Keratinocyte (primary cell): Measurements from ENCODE around the gene GNB1L. TPM values are rescaled to one million over a fixed set of nuclear protein-coding genes. Genes with fewer than 3 reads are reported as not detected.

Experiments used
- DNase-seq: peaks from one replicate; pipeline ENCODE4 v3.0.0-alpha.2; 2011; ENCODE audit warnings: low read depth, missing footprints, low spot score
- FAIRE-seq: peaks from 2 replicates; lab custom pipeline; 2011; peaks lifted over from hg19 to GRCh38; lab: Jason Lieb, UNC
- H2AFZ ChIP-seq: 2 replicates; pipeline ENCODE4 v1.6.0; 2012; ENCODE audit warnings: low read length, control low read depth, inconsistent platforms; ENCODE audit not compliant: control insufficient read depth
- H3K27ac ChIP-seq: 2 replicates; pipeline ENCODE4 v1.5.1; 2011; ENCODE audit warnings: low read length; ENCODE audit not compliant: control insufficient read depth, insufficient read depth
- H3K27me3 ChIP-seq: 3 replicates; pipeline ENCODE4 v1.6.0; 2011; ENCODE audit warnings: low read length; ENCODE audit not compliant: control insufficient read depth, insufficient read depth; ENCODE audit errors: extremely low read depth
- H3K36me3 ChIP-seq, 2 experiments: 2 replicates in 1 of 2; 3 replicates in 1 of 2; pipeline ENCODE4 v1.5.1; 2011; ENCODE audit warnings: low read length in 2 of 2, mild to moderate bottlenecking in 1 of 2; ENCODE audit not compliant: control insufficient read depth in 2 of 2, insufficient read depth in 2 of 2; ENCODE audit errors: extremely low read depth in 1 of 2
- H3K4me1 ChIP-seq: 3 replicates; pipeline ENCODE4 v1.5.1; 2011; ENCODE audit warnings: low read length; ENCODE audit not compliant: control insufficient read depth, insufficient read depth; ENCODE audit errors: extremely low read depth
- H3K4me2 ChIP-seq: 3 replicates; pipeline ENCODE4 v1.6.0; 2011; ENCODE audit warnings: low read depth, low read length; ENCODE audit not compliant: control insufficient read depth, insufficient read depth; ENCODE audit errors: extremely low read depth
- H3K4me3 ChIP-seq, 3 experiments: fragments of 200-600 bp in 1 of 3; sonication (generic) in 1 of 3; 2 replicates in 2 of 3; 3 replicates in 1 of 3; pipeline ENCODE4 v1.5.1; 2011 to 2016; ENCODE audit warnings: low read length in 3 of 3, mild to moderate bottlenecking in 3 of 3, control low read depth in 2 of 3, inconsistent platforms in 1 of 3, low read depth in 1 of 3, mixed read lengths in 1 of 3, mixed run types in 1 of 3, moderate library complexity in 1 of 3; ENCODE audit not compliant: control insufficient read depth in 2 of 3, insufficient read depth in 2 of 3; ENCODE audit errors: extremely low read depth in 1 of 3
- H3K79me2 ChIP-seq: 2 replicates; pipeline ENCODE4 v1.6.0; 2012; ENCODE audit warnings: low read length; ENCODE audit not compliant: control insufficient read depth, insufficient read depth
- H3K9ac ChIP-seq: 3 replicates; pipeline ENCODE4 v1.6.0; 2011; ENCODE audit warnings: low read length; ENCODE audit not compliant: control insufficient read depth, insufficient read depth; ENCODE audit errors: extremely low read depth
- H3K9me1 ChIP-seq: 3 replicates; pipeline ENCODE4 v1.6.0; 2011; ENCODE audit warnings: low read length; ENCODE audit not compliant: control insufficient read depth, insufficient read depth; ENCODE audit errors: extremely low read depth
- H3K9me3 ChIP-seq: 2 replicates; pipeline ENCODE4 v1.5.1; 2012; ENCODE audit warnings: low read depth, low read length; ENCODE audit not compliant: control insufficient read depth
- H4K20me1 ChIP-seq: 3 replicates; pipeline ENCODE4 v1.6.0; 2011; ENCODE audit warnings: low read length; ENCODE audit not compliant: control insufficient read depth, insufficient read depth; ENCODE audit errors: extremely low read depth
- EZH2 ChIP-seq: IDR thresholded peaks from one replicate; pipeline ENCODE4 v1.6.1; 2012; ENCODE audit warnings: inconsistent platforms, mild to moderate bottlenecking, low read length, moderate library complexity
- dilution Hi-C: fragments of 300-500 bp; cut with MboI; formaldehyde crosslinking; loops from one replicate; pipeline ENCODE4 v1.7.0; 2020; ENCODE audit warnings: low sequenced_read_pairs; ENCODE audit not compliant: extremely low pct_ligation_motif_present
- polyA plus RNA-seq, 5 experiments: library from polyadenylated mRNA; depleted of rRNA in 3 of 5; stranded (reverse) in 3 of 5; stranded (forward) in 1 of 5; unstranded in 1 of 5; fragments of >200 nt; gene quantifications; 1 replicate in 1 of 5; 2 replicates in 3 of 5; 3 replicates in 1 of 5; pipeline versions ENCODE4 v1.2.1 to v1.2.3, GENCODE V29; 2011 to 2012; ENCODE audit warnings: missing spikeins in 2 of 5, low read depth in 1 of 5, low replicate concordance in 1 of 5
- TF ChIP-seq, protein P1 (sequence below), 3 experiments: IDR thresholded peaks in 1 of 3; conservative IDR thresholded peaks in 1 of 3; optimal IDR thresholded peaks in 1 of 3; 2 replicates in 2 of 3; 3 replicates in 1 of 3; pipeline versions ENCODE3 to v1.5.1; 2011; ENCODE audit warnings: low read length in 3 of 3, mild to moderate bottlenecking in 3 of 3, moderate library complexity in 2 of 3, control low read depth in 1 of 3, inconsistent platforms in 1 of 3; ENCODE audit not compliant: insufficient read depth in 2 of 3; ENCODE audit errors: extremely low read depth in 1 of 3

The GNB1L gene
- polyA plus RNA-seq, 1 donor (not counting 4 experiments of a cell fraction or from before 2014, with no cell fraction given): 2.0 TPM

DNA sequence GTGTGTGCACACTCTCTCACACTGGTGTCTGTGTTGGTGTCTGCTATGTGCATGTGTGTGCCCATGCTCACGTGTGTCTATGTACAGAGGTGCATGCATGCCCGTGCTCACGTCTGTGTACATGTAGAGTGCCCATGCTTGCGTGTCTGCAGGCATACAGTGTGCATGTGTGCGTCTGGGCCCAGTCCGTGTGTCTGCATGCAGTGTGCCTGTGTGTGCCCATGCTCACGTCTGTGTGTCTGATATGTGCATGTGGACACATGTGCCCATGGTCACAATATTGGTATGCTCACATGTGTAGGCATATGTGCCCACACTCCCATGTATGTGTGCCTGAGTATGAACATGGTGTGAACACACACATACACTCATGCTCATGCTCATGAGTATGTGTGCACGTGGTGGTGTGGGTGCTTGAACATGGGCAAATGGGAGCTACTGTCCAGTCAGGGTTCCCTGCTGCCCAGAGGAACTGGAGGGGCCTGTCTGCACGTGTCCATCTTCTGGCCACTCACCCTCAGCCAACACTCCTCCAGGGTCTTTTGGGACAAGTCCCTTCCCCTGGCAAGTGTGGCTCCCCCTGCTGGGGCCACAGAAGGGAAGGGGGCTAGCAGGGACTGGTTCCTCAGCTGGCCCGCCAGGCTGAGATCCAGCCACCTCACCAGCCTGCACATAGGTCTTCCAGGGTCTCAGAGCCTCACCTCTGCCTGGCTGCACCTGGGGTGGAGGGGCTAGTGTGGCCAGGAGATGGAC lies 101.4 kb downstream of the GNB1L start:
- Histone ChIP-seq H3K27me3 (peaks cover 42% of the 10 kb centered on the region), H3K4me1 (no peaks in the 10 kb centered on the region), H3K9me1 (no peaks in the 10 kb centered on the region), H3K9me3 (no peaks in the 10 kb centered on the region), H3K27ac (no peak overlapping the region), H3K4me3 (no peak overlapping the region), H3K9ac (no peak overlapping the region), H3K79me2 (no peaks in the 10 kb centered on the region), H2AFZ (no peak overlapping the region), H3K36me3 (no peaks in the 10 kb centered on the region), H4K20me1 (no peaks in the 10 kb centered on the region), H3K4me2 (no peak overlapping the region)
- no peak for DNase-seq
- TF ChIP-seq, protein P1, sequence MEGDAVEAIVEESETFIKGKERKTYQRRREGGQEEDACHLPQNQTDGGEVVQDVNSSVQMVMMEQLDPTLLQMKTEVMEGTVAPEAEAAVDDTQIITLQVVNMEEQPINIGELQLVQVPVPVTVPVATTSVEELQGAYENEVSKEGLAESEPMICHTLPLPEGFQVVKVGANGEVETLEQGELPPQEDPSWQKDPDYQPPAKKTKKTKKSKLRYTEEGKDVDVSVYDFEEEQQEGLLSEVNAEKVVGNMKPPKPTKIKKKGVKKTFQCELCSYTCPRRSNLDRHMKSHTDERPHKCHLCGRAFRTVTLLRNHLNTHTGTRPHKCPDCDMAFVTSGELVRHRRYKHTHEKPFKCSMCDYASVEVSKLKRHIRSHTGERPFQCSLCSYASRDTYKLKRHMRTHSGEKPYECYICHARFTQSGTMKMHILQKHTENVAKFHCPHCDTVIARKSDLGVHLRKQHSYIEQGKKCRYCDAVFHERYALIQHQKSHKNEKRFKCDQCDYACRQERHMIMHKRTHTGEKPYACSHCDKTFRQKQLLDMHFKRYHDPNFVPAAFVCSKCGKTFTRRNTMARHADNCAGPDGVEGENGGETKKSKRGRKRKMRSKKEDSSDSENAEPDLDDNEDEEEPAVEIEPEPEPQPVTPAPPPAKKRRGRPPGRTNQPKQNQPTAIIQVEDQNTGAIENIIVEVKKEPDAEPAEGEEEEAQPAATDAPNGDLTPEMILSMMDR (optimal IDR thresholded peaks at IDR 0.05 in 1 of 3, IDR thresholded peaks at IDR 0.05 in 1 of 3, conservative IDR thresholded peaks at IDR 0.05 in 1 of 3; ENCODE audit: extremely low read depth in 1 of 3, insufficient read depth in 2 of 3, low read length in 3 of 3): peak in 1 of 3 experiments; percentile 14
- no peak for TF ChIP-seq EZH2
- no peak for FAIRE-seq
- dilution Hi-C loops: no loop called here

DNA sequence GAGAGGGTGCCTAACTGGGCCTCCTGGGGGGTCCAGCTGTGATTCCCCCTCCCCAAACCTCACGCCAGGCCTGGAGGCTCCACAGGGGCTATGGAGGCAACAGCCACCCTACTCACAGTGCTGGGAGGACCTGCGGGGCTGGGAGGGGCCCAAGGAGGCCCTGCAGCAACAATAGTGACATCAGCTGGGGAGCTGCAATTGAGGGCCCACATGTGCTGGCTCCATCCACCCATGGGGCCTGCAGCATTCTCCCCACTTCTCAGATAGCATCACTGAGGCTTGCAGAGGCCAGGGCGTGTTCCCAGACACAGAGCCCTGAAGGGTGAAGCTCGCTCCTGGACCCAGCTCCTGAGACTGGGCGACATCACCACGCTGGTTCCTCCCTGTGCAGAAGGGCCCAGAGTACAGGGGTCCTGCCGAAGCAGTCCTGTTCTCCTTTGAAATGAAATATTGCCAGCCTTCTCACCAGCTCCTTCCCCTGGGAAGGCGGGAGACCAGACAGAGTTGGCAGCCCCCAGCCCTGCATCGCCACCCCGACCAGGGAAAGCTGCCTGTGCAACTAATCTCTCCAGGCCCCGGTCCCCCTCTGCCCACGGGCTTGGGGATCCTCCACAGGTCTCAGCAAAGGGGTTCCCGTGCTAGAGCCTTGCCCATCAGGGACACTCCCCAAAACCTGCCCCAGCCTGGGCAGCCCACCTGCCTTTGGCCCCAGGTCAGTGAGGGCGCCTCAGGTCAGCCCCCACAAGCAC lies 103.0 kb downstream of the GNB1L start:
- no peaks in the 10 kb centered on the region for H3K9me3 ChIP-seq
- TF ChIP-seq, protein P1 (optimal IDR thresholded peaks at IDR 0.05 in 1 of 3, IDR thresholded peaks at IDR 0.05 in 1 of 3, conservative IDR thresholded peaks at IDR 0.05 in 1 of 3; ENCODE audit: extremely low read depth in 1 of 3, insufficient read depth in 2 of 3, low read length in 3 of 3): no peak
- no peak for TF ChIP-seq EZH2
- H3K4me2 ChIP-seq: no peak overlapping the region
- H3K9ac ChIP-seq: no peak overlapping the region
- no peak for DNase-seq
- no peaks in the 10 kb centered on the region for H3K36me3 ChIP-seq
- dilution Hi-C loops: no loop called here
- no peaks in the 10 kb centered on the region for H4K20me1 ChIP-seq
- no peak overlapping the region for H3K4me3 ChIP-seq
- H3K27me3 ChIP-seq: peaks cover 35% of the 10 kb centered on the region
- no peak overlapping the region for H3K27ac ChIP-seq
- no peaks in the 10 kb centered on the region for H3K9me1 ChIP-seq
- no peak overlapping the region for H2AFZ ChIP-seq
- no peak for FAIRE-seq
- no peaks in the 10 kb centered on the region for H3K79me2 ChIP-seq
- no peaks in the 10 kb centered on the region for H3K4me1 ChIP-seq
